ENCODE data around the gene CEL. TPM values are rescaled to one million over a fixed set of nuclear protein-coding genes. Genes with fewer than 3 reads are reported as not detected.
"Not testable (repeated sequence)": the region's sequence is repeated elsewhere in the genome, so short reads cannot be mapped to it uniquely, and the experiment has no call there.

Gene CEL
- total RNA-seq, 2 experiments from 2014 or later = 2.4 to 2.8 TPM

- ChIA-PET POLR2A (interaction anchor here (1.4 kb wide), 1 partner anchor 87 kb away, joined by 4 read pairs; no protein-coding TSS in a partner anchor), CTCF (interaction anchor here (1.0 to 2.8 kb wide), 7 partner anchors 9 to 129 kb away, joined by 3 to 20 read pairs (median 6); no protein-coding TSS in a partner anchor)
- no peaks in the 10 kb centered on the region for H3K9me3 Mint-ChIP-seq (ENCODE audit: insufficient read depth)
- peak overlapping the region; percentile 94 for H3K27ac Mint-ChIP-seq
- ATAC-seq (no peak), DNase-seq (no peak)
- H3K4me1 Mint-ChIP-seq (ENCODE audit: low read depth) = peaks cover 56% of the 10 kb centered on the region
- H3K27me3 Mint-ChIP-seq (ENCODE audit: low read depth) = no peaks in the 10 kb centered on the region
- peaks cover 46% of the 10 kb centered on the region for H3K36me3 Mint-ChIP-seq (ENCODE audit: low read depth)
- H3K4me3 Mint-ChIP-seq = no peak overlapping the region
Observed at GRCh38 chr9:133057553-133057952, 4.2 kb upstream of the CEL start.

GRCh38 chr9:133058071-133058470 is 3.7 kb upstream of the CEL start:
- Mint-ChIP-seq H3K36me3 (ENCODE audit: low read depth) (peaks cover 46% of the 10 kb centered on the region), H3K27ac (peak overlapping the region; percentile 94), H3K27me3 (ENCODE audit: low read depth) (no peaks in the 10 kb centered on the region), H3K4me1 (ENCODE audit: low read depth) (peaks cover 59% of the 10 kb centered on the region), H3K4me3 (no peak overlapping the region), H3K9me3 (ENCODE audit: insufficient read depth) (no peaks in the 10 kb centered on the region)
- ATAC-seq = no peak
- ChIA-PET POLR2A (interaction anchor here (0.7 to 1.4 kb wide), 2 partner anchors 9 to 86 kb away, joined by 3 to 4 read pairs; no protein-coding TSS in a partner anchor), CTCF (interaction anchor here (1.0 to 2.8 kb wide), 4 partner anchors 35 to 128 kb away, joined by 3 to 20 read pairs (median 8); no protein-coding TSS in a partner anchor)
- DNase-seq = no peak

- peak; percentile 50 for ATAC-seq
- CTCF ChIA-PET = interaction anchor here (0.9 to 2.8 kb wide), 7 partner anchors 10 to 128 kb away, joined by 3 to 20 read pairs (median 7); no protein-coding TSS in a partner anchor
- Mint-ChIP-seq H3K36me3 (ENCODE audit: low read depth) (peaks cover 42% of the 10 kb centered on the region), H3K4me3 (peak overlapping the region; percentile 41), H3K27ac (peak overlapping the region; percentile 94), H3K4me1 (ENCODE audit: low read depth) (peaks cover 63% of the 10 kb centered on the region), H3K9me3 (ENCODE audit: insufficient read depth) (no peaks in the 10 kb centered on the region), H3K27me3 (ENCODE audit: low read depth) (no peaks in the 10 kb centered on the region)
- POLR2A ChIA-PET = interaction anchor here (0.7 kb wide), 1 partner anchor 9 kb away, joined by 3 read pairs; no protein-coding TSS in a partner anchor
- peak; percentile 57 for DNase-seq
Observed at GRCh38 chr9:133058550-133059320, 3.0 kb upstream of the CEL start.

GRCh38 chr9:133059623-133060022 is 2.2 kb upstream of the CEL start:
- H3K4me3 Mint-ChIP-seq = peak overlapping the region; percentile 33
- H3K4me1 Mint-ChIP-seq (ENCODE audit: low read depth) = peaks cover 65% of the 10 kb centered on the region
- CTCF ChIA-PET = interaction anchor here (0.8 to 2.0 kb wide), 9 partner anchors 10 to 88 kb away, joined by 3 to 11 read pairs (median 5); partner anchors contain the start of gene GTF3C5
- H3K27me3 Mint-ChIP-seq (ENCODE audit: low read depth) = no peaks in the 10 kb centered on the region
- peaks cover 36% of the 10 kb centered on the region for H3K36me3 Mint-ChIP-seq (ENCODE audit: low read depth)
- ATAC-seq (peak; percentile 25), DNase-seq (peak; percentile 32)
- H3K27ac Mint-ChIP-seq = peak overlapping the region; percentile 94
- POLR2A ChIA-PET = no interaction called here
- H3K9me3 Mint-ChIP-seq (ENCODE audit: insufficient read depth) = no peaks in the 10 kb centered on the region

- peak; percentile 48 for DNase-seq
Observed at GRCh38 chr9:133060417-133060841, 1.4 kb upstream of the CEL start.

GRCh38 chr9:133061019-133061763 is 590 bp upstream of the CEL start:
- CTCF ChIA-PET = interaction anchor here (0.8 to 2.0 kb wide), 8 partner anchors 11 to 86 kb away, joined by 3 to 11 read pairs (median 4); no protein-coding TSS in a partner anchor
- Mint-ChIP-seq H3K36me3 (ENCODE audit: low read depth) (peaks cover 27% of the 10 kb centered on the region), H3K27ac (peak overlapping the region; percentile 79), H3K4me1 (ENCODE audit: low read depth) (peaks cover 63% of the 10 kb centered on the region)
- H3K4me3 Mint-ChIP-seq; H3K9me3 Mint-ChIP-seq (ENCODE audit: insufficient read depth); H3K27me3 Mint-ChIP-seq (ENCODE audit: low read depth); DNase-seq: not testable (repeated sequence)
- POLR2A ChIA-PET = interaction anchor here (0.7 kb wide), 1 partner anchor 31 kb away, joined by 3 read pairs; the partner anchor contains the start of gene GTF3C5
- peak; percentile 6 for ATAC-seq

More at GRCh38 chr9:133060417-133060841, 1.4 kb upstream of the CEL start:
- ATAC-seq = peak; percentile 34
- H3K27ac Mint-ChIP-seq = peak overlapping the region; percentile 94
- H3K36me3 Mint-ChIP-seq (ENCODE audit: low read depth) = peaks cover 31% of the 10 kb centered on the region
- H3K4me1 Mint-ChIP-seq (ENCODE audit: low read depth) = peaks cover 65% of the 10 kb centered on the region
- H3K4me3 Mint-ChIP-seq = peak overlapping the region; percentile 33
- ChIA-PET POLR2A (interaction anchor here (0.7 kb wide), 1 partner anchor 30 kb away, joined by 3 read pairs; the partner anchor contains the start of gene GTF3C5), CTCF (interaction anchor here (0.8 to 2.0 kb wide), 9 partner anchors 10 to 87 kb away, joined by 3 to 11 read pairs (median 4); partner anchors contain the start of gene GTF3C5)
- no peaks in the 10 kb centered on the region for H3K9me3 Mint-ChIP-seq (ENCODE audit: insufficient read depth)
- H3K27me3 Mint-ChIP-seq (ENCODE audit: low read depth) = no peaks in the 10 kb centered on the region

GRCh38 chr9:133062569-133062968 is 788 bp downstream of the CEL start:
- H3K4me1 Mint-ChIP-seq (ENCODE audit: low read depth) = peaks cover 49% of the 10 kb centered on the region
- POLR2A ChIA-PET; H3K9me3 Mint-ChIP-seq (ENCODE audit: insufficient read depth); DNase-seq; CTCF ChIA-PET; H3K4me3 Mint-ChIP-seq; ATAC-seq; H3K27me3 Mint-ChIP-seq (ENCODE audit: low read depth): not testable (repeated sequence)
- H3K36me3 Mint-ChIP-seq (ENCODE audit: low read depth) = peaks cover 20% of the 10 kb centered on the region
- peak overlapping the region; percentile 71 for H3K27ac Mint-ChIP-seq

GRCh38 chr9:133063159-133063499 is 1.3 kb downstream of the CEL start:
- no peaks in the 10 kb centered on the region for H3K9me3 Mint-ChIP-seq (ENCODE audit: insufficient read depth)
- H3K36me3 Mint-ChIP-seq (ENCODE audit: low read depth) = peaks cover 14% of the 10 kb centered on the region
- H3K4me1 Mint-ChIP-seq (ENCODE audit: low read depth) = peaks cover 43% of the 10 kb centered on the region
- ChIA-PET POLR2A (interaction anchor here (0.6 kb wide), 1 partner anchor 51 kb away, joined by 3 read pairs; no protein-coding TSS in a partner anchor), CTCF (no interaction called here)
- H3K4me3 Mint-ChIP-seq = no peak overlapping the region
- no peak for DNase-seq
- peak overlapping the region; percentile 66 for H3K27ac Mint-ChIP-seq
- ATAC-seq = no peak
- no peaks in the 10 kb centered on the region for H3K27me3 Mint-ChIP-seq (ENCODE audit: low read depth)

- no peaks in the 10 kb centered on the region for H3K9me3 Mint-ChIP-seq (ENCODE audit: insufficient read depth)
- H3K27me3 Mint-ChIP-seq (ENCODE audit: low read depth) = no peaks in the 10 kb centered on the region
- no peak for ATAC-seq
- peaks cover 9% of the 10 kb centered on the region for H3K36me3 Mint-ChIP-seq (ENCODE audit: low read depth)
- H3K4me3 Mint-ChIP-seq = no peak overlapping the region
- no peak for DNase-seq
- POLR2A ChIA-PET = interaction anchor here (0.6 to 0.9 kb wide), 2 partner anchors 33 to 51 kb away, joined by 3 read pairs; partner anchors contain the start of gene GTF3C5
- peaks cover 38% of the 10 kb centered on the region for H3K4me1 Mint-ChIP-seq (ENCODE audit: low read depth)
- peak overlapping the region; percentile 66 for H3K27ac Mint-ChIP-seq
- CTCF ChIA-PET = interaction anchor here (0.7 kb wide), 1 partner anchor 17 kb away, joined by 3 read pairs; no protein-coding TSS in a partner anchor
Observed at GRCh38 chr9:133063500-133064231, 1.9 kb downstream of the CEL start.

- H3K4me1 Mint-ChIP-seq (ENCODE audit: low read depth) = peaks cover 30% of the 10 kb centered on the region
- POLR2A ChIA-PET = interaction anchor here (0.9 kb wide), 1 partner anchor 34 kb away, joined by 3 read pairs; the partner anchor contains the start of gene GTF3C5
- no peak overlapping the region for H3K27ac Mint-ChIP-seq
Observed at GRCh38 chr9:133064241-133065069, 2.7 kb downstream of the CEL start.

More at GRCh38 chr9:133064241-133065069, 2.7 kb downstream of the CEL start:
- Mint-ChIP-seq H3K9me3 (ENCODE audit: insufficient read depth) (no peaks in the 10 kb centered on the region), H3K27me3 (ENCODE audit: low read depth) (no peaks in the 10 kb centered on the region), H3K4me3 (no peak overlapping the region), H3K36me3 (ENCODE audit: low read depth) (peaks cover 2% of the 10 kb centered on the region)
- CTCF ChIA-PET = interaction anchor here (0.7 kb wide), 1 partner anchor 16 kb away, joined by 3 read pairs; no protein-coding TSS in a partner anchor
- no peak for DNase-seq
- ATAC-seq = no peak

All from activated CD8-positive, alpha-beta T cell treated with anti-CD3 and anti-CD28 coated beads, Interleukin-2, amount 10 ng/mL, durations not matched to agents 7 days and 5 days (primary cell).